H1 (cell line): ENCODE data around the gene INPP4A. TPM values are rescaled to one million over a fixed set of nuclear protein-coding genes. Genes with fewer than 3 reads are reported as not detected.

Experiments
- CTCF ChIA-PET: fragments of 300-600 bp; sonication (Branson Sonifier 250); formaldehyde crosslinking; loops from one replicate; lab custom pipeline; 2021; ENCODE audit not compliant: partially characterized antibody; lab: Charles Lee
- POLR2A ChIA-PET: fragments of 300-600 bp; sonication (Branson Sonifier 250); formaldehyde crosslinking; loops from one replicate; lab custom pipeline; 2021; ENCODE audit warnings: inconsistent platforms; ENCODE audit not compliant: partially characterized antibody; lab: Charles Lee
- DNase-seq, 2 experiments: peaks; one replicate each; pipeline versions ENCODE4 v3.0.0 to v3.0.0-alpha.2; 2010 to 2022; ENCODE audit warnings: low spot score in 2 of 2, low read depth in 1 of 2, mixed read lengths in 1 of 2
- FAIRE-seq: peaks from 2 replicates; lab custom pipeline; 2011; peaks lifted over from hg19 to GRCh38; lab: Jason Lieb, UNC
- H2AFZ ChIP-seq: 2 replicates; pipeline ENCODE4 v1.8.1; 2012; ENCODE audit warnings: low read length, inconsistent platforms
- H2AK5ac ChIP-seq: 2 replicates; pipeline ENCODE4 v1.6.1; 2013; ENCODE audit warnings: low read depth, low read length
- H2BK120ac ChIP-seq: replicated peaks from 2 replicates; pipeline ENCODE3; 2013; ENCODE audit warnings: low read depth, low read length, inconsistent platforms
- H2BK12ac ChIP-seq: 2 replicates; pipeline ENCODE4 v1.6.1; 2013; ENCODE audit warnings: low read depth, low read length
- H2BK15ac ChIP-seq: 2 replicates; pipeline ENCODE4 v1.6.1; 2013; ENCODE audit warnings: low read length
- H2BK20ac ChIP-seq: 2 replicates; pipeline ENCODE4 v1.6.1; 2013; ENCODE audit warnings: low read length
- H2BK5ac ChIP-seq: 2 replicates; pipeline ENCODE4 v1.6.1; 2013; ENCODE audit warnings: low read depth, low read length
- H3K14ac ChIP-seq: 2 replicates; pipeline ENCODE4 v1.6.1; 2013; ENCODE audit warnings: inconsistent platforms; ENCODE audit not compliant: insufficient read length
- H3K18ac ChIP-seq: 2 replicates; pipeline ENCODE4 v1.6.1; 2013; ENCODE audit warnings: low read length; ENCODE audit errors: extremely low read depth
- H3K23ac ChIP-seq: 2 replicates; pipeline ENCODE4 v1.6.1; 2013; ENCODE audit warnings: inconsistent platforms; ENCODE audit not compliant: insufficient read length
- H3K23me2 ChIP-seq: 2 replicates; pipeline ENCODE4 v1.6.1; 2013; ENCODE audit warnings: low read depth, low read length
- H3K27ac ChIP-seq: 2 replicates; pipeline ENCODE4 v1.6.1; 2011; ENCODE audit warnings: low read depth, low read length, inconsistent platforms
- H3K27me3 ChIP-seq, 4 experiments: replicated peaks in 1 of 4; 1 replicate in 1 of 4; 2 replicates in 3 of 4; pipeline versions ENCODE4 v1.6.1 to v1.8.1; 2011 to 2013; ENCODE audit warnings: low read length in 3 of 4, mild to moderate bottlenecking in 3 of 4, inconsistent platforms in 2 of 4, mixed read lengths in 2 of 4, moderate library complexity in 1 of 4; ENCODE audit not compliant: control insufficient read depth in 3 of 4, insufficient read depth in 3 of 4; ENCODE audit errors: extremely low read depth in 1 of 4
- H3K36me3 ChIP-seq, 4 experiments: 2 replicates each; pipeline versions ENCODE4 v1.6.1 to v1.8.1; 2011 to 2013; ENCODE audit warnings: mild to moderate bottlenecking in 4 of 4, low read length in 3 of 4, moderate library complexity in 2 of 4, control low read depth in 1 of 4, inconsistent platforms in 1 of 4; ENCODE audit not compliant: insufficient read depth in 4 of 4, control insufficient read depth in 2 of 4
- H3K4ac ChIP-seq: replicated peaks from 2 replicates; pipeline ENCODE3; 2013; ENCODE audit warnings: low read length, low read depth, mixed read lengths, inconsistent platforms; ENCODE audit not compliant: insufficient read length
- H3K4me1 ChIP-seq, 4 experiments: replicated peaks in 1 of 4; 1 replicate in 1 of 4; 2 replicates in 3 of 4; pipeline versions ENCODE4 v1.6.1 to v1.8.1; 2011 to 2013; ENCODE audit warnings: low read length in 3 of 4, inconsistent platforms in 2 of 4, mixed read lengths in 1 of 4; ENCODE audit not compliant: insufficient read depth in 4 of 4, control insufficient read depth in 3 of 4
- H3K4me2 ChIP-seq, 2 experiments: 2 replicates each; pipeline versions ENCODE4 v1.6.1 to v1.8.1; 2011 to 2013; ENCODE audit warnings: low read depth in 2 of 2, low read length in 2 of 2, control low read depth in 1 of 2, inconsistent platforms in 1 of 2, mild to moderate bottlenecking in 1 of 2; ENCODE audit not compliant: insufficient read depth in 1 of 2
- H3K4me3 ChIP-seq, 4 experiments: fragments of 200-600, 300-600 bp in 1 of 4; sonication (generic), shearing (Covaris generic), sonication (Bioruptor Twin) in 1 of 4; 2 replicates each; pipeline versions ENCODE4 v1.5.1 to v1.8.1; 2011 to 2016; ENCODE audit warnings: low read length in 4 of 4, low read depth in 3 of 4, control low read depth in 2 of 4, inconsistent platforms in 2 of 4, mild to moderate bottlenecking in 2 of 4, mixed read lengths in 1 of 4, moderate library complexity in 1 of 4; ENCODE audit not compliant: insufficient read depth in 2 of 4; ENCODE audit errors: extremely low read depth in 1 of 4
- H3K56ac ChIP-seq: replicated peaks from 2 replicates; pipeline ENCODE3; 2013; ENCODE audit warnings: low read depth, mild to moderate bottlenecking, mixed read lengths, low read length, inconsistent platforms; ENCODE audit not compliant: insufficient read length
- H3K79me1 ChIP-seq: 2 replicates; pipeline ENCODE4 v1.6.1; 2013; ENCODE audit warnings: low read depth, low read length, control low read depth
- H3K79me2 ChIP-seq, 2 experiments: 2 replicates each; pipeline versions ENCODE4 v1.6.1 to v1.8.1; 2012 to 2013; ENCODE audit warnings: low read length in 2 of 2, mild to moderate bottlenecking in 2 of 2, inconsistent platforms in 1 of 2; ENCODE audit not compliant: insufficient read depth in 2 of 2, control insufficient read depth in 1 of 2
- H3K9ac ChIP-seq, 4 experiments: replicated peaks in 1 of 4; 1 replicate in 1 of 4; 2 replicates in 3 of 4; pipeline versions ENCODE4 v1.6.1 to v1.8.1; 2011 to 2013; ENCODE audit warnings: low read depth in 3 of 4, low read length in 3 of 4, control low read depth in 2 of 4, mild to moderate bottlenecking in 2 of 4, moderate library complexity in 2 of 4, inconsistent platforms in 1 of 4; ENCODE audit errors: extremely low read depth in 1 of 4
- H3K9me3 ChIP-seq, 2 experiments: 2 replicates each; pipeline versions ENCODE4 v1.6.1 to v1.8.1; 2012 to 2013; ENCODE audit warnings: mild to moderate bottlenecking in 2 of 2, moderate library complexity in 2 of 2, control low read depth in 1 of 2, inconsistent platforms in 1 of 2, low read depth in 1 of 2, low read length in 1 of 2, mixed read lengths in 1 of 2; ENCODE audit not compliant: insufficient read depth in 2 of 2
- H4K20me1 ChIP-seq, 2 experiments: replicated peaks in 1 of 2; 2 replicates each; pipeline versions ENCODE3 to v1.8.1; 2011 to 2013; ENCODE audit warnings: inconsistent platforms in 2 of 2, low read length in 2 of 2, mild to moderate bottlenecking in 1 of 2; ENCODE audit not compliant: insufficient read depth in 2 of 2, control insufficient read depth in 1 of 2
- H4K5ac ChIP-seq: 2 replicates; pipeline ENCODE4 v1.6.1; 2013; ENCODE audit warnings: low read length, low read depth, mixed read lengths, inconsistent platforms; ENCODE audit not compliant: insufficient read length
- H4K8ac ChIP-seq: 2 replicates; pipeline ENCODE4 v1.8.0; 2013; ENCODE audit warnings: mild to moderate bottlenecking, moderate library complexity, low read length, inconsistent platforms; ENCODE audit not compliant: insufficient read depth; ENCODE audit errors: extremely low read depth
- H4K91ac ChIP-seq: replicated peaks from 2 replicates; pipeline ENCODE3; 2013; ENCODE audit warnings: low read length, mixed read lengths, inconsistent platforms; ENCODE audit not compliant: insufficient read length
- WGBS, 2 experiments: shearing (Covaris generic) in 1 of 2; methylation state at CpG; one replicate each; pipeline versions ENCODE4 v1.1.6 to v1.1.7; 2013 to 2015; ENCODE audit warnings: low lambda C conversion rate in 2 of 2, mixed read lengths in 2 of 2, inconsistent platforms in 1 of 2, low coverage in 1 of 2, missing lambda C conversion rate in 1 of 2; ENCODE audit not compliant: insufficient replicate concordance in 2 of 2, insufficient coverage in 1 of 2, insufficient read length in 1 of 2; ENCODE audit errors: extremely low coverage in 1 of 2, missing lambda C conversion rate in 1 of 2; 5-methylcytosine and 5-hydroxymethylcytosine counted together
- polyA plus RNA-seq, 7 experiments: library from polyadenylated mRNA; depleted of rRNA in 3 of 7; stranded (reverse) in 5 of 7; unstranded in 2 of 7; fragments of >200 nt in 5 of 7; fragments of 200-250 nt in 2 of 7; gene quantifications; 1 replicate in 5 of 7; 2 replicates in 1 of 7; 4 replicates in 1 of 7; pipeline versions ENCODE4 v1.2.1 to v1.2.3, GENCODE V29; 2011 to 2013; ENCODE audit warnings: missing spikeins in 2 of 7, mixed read lengths in 2 of 7
- total RNA-seq: library from RNA; stranded (reverse); fragmentation: NEBNext Ultra II Directional; extraction: Animal tissue kit (Norgen Biotek cat#: 25700); gene quantifications from 2 replicates; pipeline ENCODE4 v1.2.1, GENCODE V29; 2021

Gene INPP4A
- total and polyA plus RNA-seq, 2 of the 8 experiments (the other 6 are each of a cell fraction or from before 2014, with no cell fraction given) = 25.6 to 34.3 TPM

DNA sequence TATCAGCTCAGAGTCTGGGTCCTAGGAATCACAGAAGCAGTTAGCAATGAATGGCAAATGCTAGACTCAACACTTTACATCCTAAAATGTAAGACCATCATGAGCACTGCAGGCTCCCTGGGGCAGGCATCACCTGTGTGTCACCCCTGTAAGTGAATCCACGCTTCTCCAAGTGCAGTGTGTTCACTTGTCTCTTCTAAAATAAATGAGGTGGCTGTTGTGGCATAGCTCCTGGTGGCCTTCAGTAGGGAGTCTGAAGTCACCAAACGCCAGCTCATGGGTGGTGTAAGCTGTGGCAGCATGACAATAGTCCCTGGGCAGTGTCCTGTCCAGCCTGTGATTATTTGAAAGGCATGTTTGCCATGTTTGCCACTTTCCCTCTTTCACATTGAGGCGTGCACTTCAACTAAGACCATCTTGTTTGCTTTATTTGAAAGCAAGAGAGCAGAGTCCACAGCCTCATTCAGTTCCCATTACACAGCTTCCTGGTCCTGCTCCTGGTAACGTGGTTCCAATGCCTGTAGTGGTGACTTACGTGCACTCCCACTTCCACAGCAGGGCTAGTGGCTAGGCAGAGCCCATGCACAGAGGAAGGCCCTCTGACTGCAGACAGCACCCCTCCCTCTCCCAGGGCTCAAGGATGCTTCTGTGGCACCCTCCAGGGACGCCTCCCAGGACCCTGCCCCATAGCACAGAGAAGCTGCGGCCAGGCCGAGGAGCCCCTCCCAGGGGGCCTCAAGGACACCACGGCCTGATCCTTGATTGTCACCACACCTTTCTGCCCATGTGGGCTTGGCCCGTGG, 139.4 kb downstream of the INPP4A start:
- Histone ChIP-seq H3K27me3 (no peaks in the 10 kb centered on the region), H4K5ac (no peak overlapping the region), H2BK5ac (no peak overlapping the region), H4K8ac (no peak overlapping the region), H4K91ac (no peak overlapping the region), H2AFZ (no peak overlapping the region), H3K9me3 (no peaks in the 10 kb centered on the region), H3K9ac (no peak overlapping the region), H3K23me2 (no peaks in the 10 kb centered on the region), H2BK12ac (no peak overlapping the region), H2AK5ac (no peak overlapping the region), H3K4ac (no peak overlapping the region), H3K18ac (no peak overlapping the region), H3K56ac (no peak overlapping the region), H2BK15ac (no peak overlapping the region), H3K4me1 (no peaks in the 10 kb centered on the region), H3K79me1 (no peaks in the 10 kb centered on the region), H3K79me2 (no peaks in the 10 kb centered on the region), H4K20me1 (peaks cover 2 to 3% of the 10 kb centered on the region in 2 experiments), H3K4me3 (no peak overlapping the region), H3K4me2 (no peak overlapping the region), H3K36me3 (peaks cover 0 to 19% (median 8%) of the 10 kb centered on the region in 4 experiments; a peak in 6 of 8 replicates), H3K14ac (no peak overlapping the region), H2BK120ac (no peak overlapping the region), H3K27ac (no peak overlapping the region), H2BK20ac (no peak overlapping the region), H3K23ac (no peak overlapping the region)
- WGBS, 2 experiments = 94% methylated on average over 10 of the region's 10 CpGs; no CpG with 5 or more reads in 1 of the 2 experiments
- FAIRE-seq (no peak), DNase-seq (peak in 1 of 2 experiments; percentile 40)
- ChIA-PET CTCF (interaction anchor here (0.6 to 4.6 kb wide), 4 partner anchors 8 to 321 kb away, joined by 3 to 26 read pairs (median 3); no protein-coding TSS in a partner anchor), POLR2A (no interaction called here)
